ENCODE results near the gene TBC1D4.

DNA sequence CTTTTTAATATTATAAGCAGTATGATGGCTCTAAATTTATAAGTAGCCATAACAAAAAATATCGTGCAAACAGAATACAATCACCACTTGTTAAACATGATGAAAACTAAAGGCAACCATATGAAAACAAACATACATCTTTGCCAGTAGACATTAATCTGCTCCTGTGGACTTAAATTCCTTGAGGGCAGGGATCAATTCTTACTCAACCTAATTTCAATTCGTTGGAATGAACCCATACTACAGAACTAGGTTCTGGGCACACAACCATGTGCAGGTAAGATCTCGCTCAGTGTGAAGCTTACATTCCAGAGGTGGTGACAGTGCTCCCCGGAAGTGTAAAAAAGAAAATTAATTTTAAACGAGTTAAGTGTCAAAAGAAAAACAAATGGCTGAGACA lies 13.4 kb downstream of the TBC1D4 start:
- TF ChIP-seq, protein P1, sequence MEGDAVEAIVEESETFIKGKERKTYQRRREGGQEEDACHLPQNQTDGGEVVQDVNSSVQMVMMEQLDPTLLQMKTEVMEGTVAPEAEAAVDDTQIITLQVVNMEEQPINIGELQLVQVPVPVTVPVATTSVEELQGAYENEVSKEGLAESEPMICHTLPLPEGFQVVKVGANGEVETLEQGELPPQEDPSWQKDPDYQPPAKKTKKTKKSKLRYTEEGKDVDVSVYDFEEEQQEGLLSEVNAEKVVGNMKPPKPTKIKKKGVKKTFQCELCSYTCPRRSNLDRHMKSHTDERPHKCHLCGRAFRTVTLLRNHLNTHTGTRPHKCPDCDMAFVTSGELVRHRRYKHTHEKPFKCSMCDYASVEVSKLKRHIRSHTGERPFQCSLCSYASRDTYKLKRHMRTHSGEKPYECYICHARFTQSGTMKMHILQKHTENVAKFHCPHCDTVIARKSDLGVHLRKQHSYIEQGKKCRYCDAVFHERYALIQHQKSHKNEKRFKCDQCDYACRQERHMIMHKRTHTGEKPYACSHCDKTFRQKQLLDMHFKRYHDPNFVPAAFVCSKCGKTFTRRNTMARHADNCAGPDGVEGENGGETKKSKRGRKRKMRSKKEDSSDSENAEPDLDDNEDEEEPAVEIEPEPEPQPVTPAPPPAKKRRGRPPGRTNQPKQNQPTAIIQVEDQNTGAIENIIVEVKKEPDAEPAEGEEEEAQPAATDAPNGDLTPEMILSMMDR (IDR thresholded peaks at IDR 0.05): no peak
- TF ChIP-seq POLR2AphosphoS5 (IDR thresholded peaks at IDR 0.05): no peak
- no peak for TF ChIP-seq POLR2A (IDR thresholded peaks at IDR 0.05)
